Measurements from ENCODE around the gene TMEM190.

GRCh38 chr19:55362990-55363716, 13.5 kb upstream of the TMEM190 start, which contains the start of gene GARIN5B:
- no peak for TF ChIP-seq CTCF (conservative IDR thresholded peaks at IDR 0.05; ENCODE audit: low read depth, low read length)
- no peak for TF ChIP-seq EZH2 (IDR thresholded peaks at IDR 0.05; ENCODE audit: borderline replicate concordance, low read depth, low read length, poor library complexity, severe bottlenecking)

All from A673 (cell line).